GM21390 (cell line): Measurements from ENCODE around the gene ARL17A.
"Not testable (repeated sequence)": the region's sequence is repeated elsewhere in the genome, so short reads cannot be mapped to it uniquely, and the experiment has no call there.

Source experiments
- ATAC-seq: cut with Tn5 transposase; IDR thresholded peaks from one replicate; pipeline ENCODE4 v1.9.1; 2021; ENCODE audit not compliant: unreplicated experiment

The ARL17A gene

DNA sequence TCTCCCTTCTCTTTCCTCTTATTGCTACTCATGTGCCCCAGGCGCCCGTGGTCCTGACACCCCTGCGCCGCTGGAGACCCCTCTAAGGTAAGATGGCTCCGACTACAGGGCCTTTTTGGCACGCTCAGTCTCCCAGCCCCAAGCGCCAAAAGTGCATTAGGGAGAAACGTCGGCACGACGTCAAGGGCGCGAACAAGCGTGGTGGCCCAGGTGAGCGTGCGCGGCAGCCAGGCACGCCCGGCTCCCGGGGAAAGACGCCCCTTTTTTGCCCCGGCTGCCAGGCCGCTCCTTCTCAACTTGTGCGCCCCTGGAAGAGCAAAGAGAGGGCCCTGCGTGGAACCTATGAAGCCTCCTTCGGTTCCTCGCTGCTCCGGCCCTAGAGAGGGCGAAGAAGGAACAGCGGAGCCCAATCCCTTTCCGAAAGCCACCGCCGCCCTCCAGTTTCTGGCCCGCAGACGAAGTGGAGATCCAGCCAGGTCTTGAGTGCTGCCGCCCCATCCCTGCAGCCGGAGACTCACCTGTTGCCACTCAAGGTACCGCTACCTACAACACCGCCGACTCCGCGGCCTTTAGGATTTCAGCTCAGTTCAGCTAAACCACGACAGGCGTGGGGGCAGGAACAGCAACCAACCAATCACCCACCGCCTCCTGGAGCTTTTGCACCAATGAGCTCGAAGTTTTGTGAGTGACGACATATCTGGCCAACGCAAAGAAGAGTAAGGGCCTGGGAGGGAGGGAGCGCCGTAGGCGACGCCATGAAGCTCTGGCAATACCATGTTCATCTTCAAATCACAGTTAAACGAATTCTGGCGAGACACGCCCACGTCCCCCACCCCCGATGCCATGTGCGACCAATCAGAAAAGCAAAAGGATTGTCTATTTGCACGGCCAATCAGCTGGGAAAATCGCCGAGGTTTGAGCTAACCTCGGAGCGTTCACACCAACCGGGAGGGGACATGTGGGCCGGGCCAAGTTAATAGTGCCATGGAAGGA lies at the start of gene ARL17A:
Gene ARL17A (minus strand): TSS at position 609 of the 993 bp plus-strand sequence. CDS start 3,369 bp downstream, outside the sequence.
- ATAC-seq, result peak; percentile 85

DNA sequence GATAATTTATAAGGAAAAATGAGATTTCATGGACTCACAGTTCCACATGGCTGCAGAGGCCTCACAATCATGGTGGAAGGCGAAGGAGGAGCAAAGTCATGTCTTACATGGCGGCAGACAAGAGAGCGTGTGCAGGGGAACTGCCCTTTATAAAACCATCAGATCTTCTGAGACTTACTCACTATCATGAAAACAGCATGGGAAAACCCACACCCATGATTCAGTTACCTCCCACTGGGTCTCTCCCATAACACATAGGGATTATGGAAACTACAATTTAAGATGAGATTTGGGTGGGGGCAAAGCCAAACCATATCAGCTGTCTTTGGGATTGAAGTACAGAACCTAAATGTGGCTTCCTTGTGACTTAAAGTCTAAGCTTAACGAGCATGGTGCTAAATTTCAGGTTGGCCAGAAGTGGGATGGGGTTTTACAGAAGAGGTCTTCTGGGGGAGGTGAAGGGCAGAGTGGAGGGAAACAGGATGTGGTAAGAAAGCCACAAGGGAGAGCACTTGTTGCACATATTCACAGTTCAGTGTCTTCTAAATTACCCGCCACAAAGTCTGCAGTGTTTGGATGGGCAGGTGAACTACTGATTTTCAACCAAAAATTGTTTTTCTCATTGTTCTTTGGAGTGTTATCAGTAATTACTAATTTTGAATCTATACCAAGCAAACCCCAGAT lies 49.4 kb upstream of the ARL17A start:
- ATAC-seq, result not testable (repeated sequence)

DNA sequence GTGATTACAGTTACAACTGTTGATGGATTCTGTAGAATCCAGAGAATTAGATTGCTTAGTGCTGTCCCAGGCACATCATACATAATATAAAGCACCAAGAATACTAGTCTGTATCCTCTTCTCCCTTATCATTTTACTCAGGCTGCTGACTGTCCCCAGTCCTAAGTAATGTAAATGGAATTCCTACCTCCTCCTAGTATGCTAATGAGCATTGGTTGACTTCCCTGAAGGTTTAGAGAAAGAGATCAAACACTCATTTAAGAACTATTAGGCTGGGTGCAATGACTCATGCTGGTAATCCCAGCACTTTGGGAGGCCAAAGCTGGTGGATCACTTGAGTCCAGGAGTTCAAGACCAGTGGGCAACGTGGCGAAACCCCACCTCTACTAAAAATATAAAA lies 48.0 kb upstream of the ARL17A start:
- not testable (repeated sequence) for ATAC-seq

DNA sequence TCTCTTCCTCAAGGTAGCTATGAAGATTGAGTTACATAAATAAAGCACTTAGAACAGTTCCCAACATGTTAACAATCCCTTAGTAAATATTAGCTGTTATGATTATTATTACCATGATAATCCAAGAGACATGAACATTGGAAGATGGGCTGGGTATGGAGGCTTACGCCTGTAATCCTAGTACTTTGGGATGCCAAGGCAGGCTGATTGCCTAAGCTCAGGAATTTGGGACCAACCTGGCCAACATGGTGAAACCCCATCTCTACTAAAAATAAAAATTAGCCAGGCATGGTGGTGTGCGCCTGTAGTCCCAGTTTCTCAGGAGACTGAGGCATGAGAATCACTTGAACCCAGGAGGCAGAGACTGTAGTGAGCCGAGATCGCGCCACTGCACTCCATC lies 45.2 kb upstream of the ARL17A start:
- ATAC-seq, result not testable (repeated sequence)

- ATAC-seq, result not testable (repeated sequence)
These were observed 44.3 kb upstream of the ARL17A start for GRCh38 chr17:46623790-46624189.

GRCh38 chr17:46618975-46619374 lies 39.5 kb upstream of the ARL17A start:
- not testable (repeated sequence) for ATAC-seq

DNA sequence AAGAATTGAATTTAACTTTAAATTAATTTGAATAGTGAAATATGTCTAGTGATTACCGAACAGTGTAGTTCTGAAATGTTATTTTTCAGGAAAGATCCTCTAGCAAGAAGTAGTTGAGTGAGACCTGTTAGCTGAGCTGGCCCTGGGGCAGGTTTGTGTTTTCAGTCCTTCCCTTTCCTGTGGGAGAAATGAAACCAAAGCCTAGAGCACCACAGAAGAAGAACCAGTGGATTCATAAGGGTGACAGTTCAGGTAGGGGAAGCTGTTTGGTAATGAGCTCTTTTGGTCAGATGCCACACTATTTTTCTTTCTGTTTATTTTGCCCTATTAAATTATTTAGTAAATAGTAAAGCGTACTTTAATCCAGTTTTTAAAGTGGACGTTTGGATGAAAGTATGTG lies 37.6 kb upstream of the ARL17A start:
- ATAC-seq, result not testable (repeated sequence)

DNA sequence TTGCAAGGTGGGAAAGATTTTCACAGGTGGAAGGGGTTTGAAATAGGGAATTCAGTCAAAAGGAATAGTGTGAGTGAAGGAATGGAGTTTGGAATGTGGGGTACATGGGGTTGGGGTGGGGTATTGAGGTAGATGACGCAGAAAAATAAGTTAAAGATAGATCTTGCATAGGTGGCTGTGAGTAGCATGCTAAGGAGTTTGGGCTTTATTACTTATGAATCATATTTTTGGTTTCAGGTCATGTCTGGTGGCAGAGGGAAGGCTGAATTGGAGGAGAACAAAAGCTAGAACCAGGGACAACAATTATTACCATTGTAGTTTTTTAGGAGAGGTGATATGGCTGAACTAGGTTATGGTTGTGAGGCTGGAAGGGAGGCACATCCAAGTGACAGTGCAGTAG lies 34.4 kb upstream of the ARL17A start:
- ATAC-seq, result not testable (repeated sequence)

DNA sequence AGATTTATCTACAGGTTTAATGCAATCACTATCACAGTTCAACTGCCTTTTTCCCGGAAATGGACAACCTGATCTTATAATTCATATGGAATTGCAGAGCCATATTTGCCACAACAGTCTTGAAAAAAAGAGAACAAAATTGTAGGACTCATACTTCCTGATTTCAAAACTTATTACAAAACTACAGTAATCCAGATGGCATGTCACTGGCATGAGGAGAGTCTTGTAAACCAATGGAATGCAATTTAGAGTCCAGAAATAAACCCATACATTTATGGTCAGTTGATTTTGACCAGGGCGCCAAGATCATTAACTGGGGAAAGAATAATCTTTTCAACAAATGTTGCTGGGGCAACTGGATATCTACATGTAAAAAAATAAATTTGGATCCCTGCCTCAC lies 31.8 kb upstream of the ARL17A start:
- not testable (repeated sequence) for ATAC-seq

- not testable (repeated sequence) for ATAC-seq
These were observed 23.6 kb upstream of the ARL17A start for GRCh38 chr17:46603125-46603524.

GRCh38 chr17:46600767-46601166 lies 21.3 kb upstream of the ARL17A start:
- not testable (repeated sequence) for ATAC-seq

DNA sequence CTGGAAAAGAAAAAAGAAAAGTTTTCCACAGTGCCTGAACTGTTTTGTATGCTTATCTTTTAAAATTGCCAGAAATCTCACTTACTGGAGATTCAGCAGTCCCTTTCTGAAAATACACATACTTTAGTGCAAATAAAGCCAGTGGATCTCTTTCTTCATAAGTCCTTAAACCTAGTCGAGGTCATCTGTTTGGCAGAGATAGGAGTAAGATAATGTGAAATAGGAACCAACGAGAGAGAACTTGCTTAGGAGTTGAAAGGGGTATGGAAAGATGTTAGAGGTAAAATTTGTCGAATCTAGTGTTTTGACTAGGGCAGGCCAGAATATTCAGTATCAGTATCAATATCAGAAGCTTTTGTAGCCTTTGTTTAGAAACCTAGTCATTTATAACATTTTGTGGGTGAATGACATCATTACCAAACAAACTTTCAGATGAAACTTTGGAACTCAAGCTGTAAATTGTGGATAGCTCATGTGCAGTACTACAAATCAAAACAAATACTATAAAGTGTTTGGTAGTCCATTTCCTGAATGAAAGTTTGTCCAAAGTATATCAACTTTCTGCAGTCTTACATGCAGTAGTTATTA lies 18.9 kb upstream of the ARL17A start:
- not testable (repeated sequence) for ATAC-seq

DNA sequence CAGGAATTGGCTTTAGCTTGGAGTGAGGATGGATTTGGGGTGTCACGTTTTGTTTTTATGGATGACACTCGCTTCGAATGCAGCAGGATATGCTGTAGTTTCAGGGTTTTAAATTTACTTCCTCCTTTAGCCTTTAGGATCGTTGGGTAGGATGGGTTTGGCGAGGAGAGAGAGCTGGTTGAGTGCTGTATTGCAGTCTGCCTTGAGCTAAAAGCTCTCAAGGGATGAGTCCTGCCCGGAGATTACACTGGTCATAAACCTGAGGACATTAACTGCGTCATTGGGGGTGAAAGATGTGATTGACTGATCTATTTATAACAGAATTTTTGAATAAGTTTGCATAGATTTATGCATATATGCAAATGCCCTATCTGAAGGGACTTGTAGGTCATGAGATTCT lies 11.8 kb upstream of the ARL17A start:
- ATAC-seq, result not testable (repeated sequence)

DNA sequence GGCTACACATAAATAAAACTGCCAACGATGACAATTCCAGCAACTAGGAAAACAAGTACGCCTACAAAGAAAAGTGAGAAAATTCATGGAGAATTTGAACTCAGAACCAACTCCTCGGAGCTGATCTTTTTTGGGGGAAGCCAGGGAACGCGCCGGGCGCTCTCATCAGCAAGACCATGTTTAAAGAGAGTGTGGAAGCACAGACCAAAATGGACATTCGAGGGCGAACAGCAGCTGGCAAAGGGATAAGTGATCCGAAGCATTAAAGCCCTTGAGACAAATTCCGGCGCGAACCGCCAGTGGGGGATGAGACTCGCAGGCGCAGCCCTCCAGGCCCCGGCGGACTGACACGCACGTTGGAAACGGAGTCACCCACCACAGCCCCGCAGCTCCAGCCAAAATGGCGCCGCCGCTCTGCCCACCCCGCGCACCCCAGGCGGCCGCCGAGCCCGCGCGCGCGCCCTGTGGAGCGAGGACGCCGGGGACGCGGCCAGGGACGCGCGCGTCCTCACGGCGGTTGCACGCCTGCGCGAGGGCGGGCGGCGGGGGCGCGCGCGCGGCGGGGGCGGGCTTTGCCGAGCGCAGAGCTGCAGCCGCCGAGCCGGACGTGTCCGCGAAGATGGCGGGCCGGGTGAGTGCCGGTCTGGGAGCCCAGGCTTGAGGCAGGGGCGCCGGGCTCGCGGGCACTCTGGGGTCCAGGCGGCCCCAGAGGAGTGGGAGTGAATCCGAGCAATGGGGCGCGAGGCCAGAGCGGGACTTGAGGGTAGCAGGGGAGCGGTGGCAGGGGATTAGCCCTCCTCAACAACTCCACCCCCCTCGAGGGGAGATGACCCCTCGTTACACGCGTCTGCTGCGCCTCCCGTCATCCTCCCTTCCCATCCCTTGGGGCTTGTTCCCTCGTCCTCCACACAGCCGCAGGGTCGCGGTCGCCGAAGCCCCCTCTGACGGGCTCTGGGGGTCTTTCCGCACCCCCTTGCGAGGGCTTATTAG lies 11.0 kb upstream of the ARL17A start, which contains the start of gene NSF:
Gene NSF (plus strand): TSS at position 513 of the 990 bp plus-strand sequence. CDS start 107 bp downstream, at position 620.
- ATAC-seq, result peak; percentile 66

GRCh38 chr17:46585444-46585843 lies 6.0 kb upstream of the ARL17A start:
- not testable (repeated sequence) for ATAC-seq

- not testable (repeated sequence) for ATAC-seq
These were observed 591 bp upstream of the ARL17A start for GRCh38 chr17:46580082-46580481.

GRCh38 chr17:46571796-46572195 lies 7.7 kb downstream of the ARL17A start:
- not testable (repeated sequence) for ATAC-seq

DNA sequence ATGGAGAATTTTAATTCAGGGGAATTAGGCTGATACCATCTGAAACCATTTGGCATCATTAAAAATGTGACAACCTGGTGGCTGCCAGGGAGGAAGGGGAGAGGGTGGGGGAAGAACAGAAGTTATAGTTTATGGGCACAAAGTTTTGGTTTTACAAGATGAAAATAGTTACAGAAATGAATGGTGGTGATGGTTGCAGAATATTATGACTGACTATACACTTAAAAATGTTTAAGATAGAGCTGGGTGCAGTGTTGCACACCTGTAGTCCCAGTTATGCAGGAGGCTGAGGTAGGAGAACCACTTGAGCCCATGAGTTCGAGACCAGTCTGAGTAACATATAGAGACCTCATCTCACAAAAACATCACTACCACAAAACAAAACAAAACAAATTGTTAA lies 12.5 kb downstream of the ARL17A start:
- ATAC-seq, result not testable (repeated sequence)

DNA sequence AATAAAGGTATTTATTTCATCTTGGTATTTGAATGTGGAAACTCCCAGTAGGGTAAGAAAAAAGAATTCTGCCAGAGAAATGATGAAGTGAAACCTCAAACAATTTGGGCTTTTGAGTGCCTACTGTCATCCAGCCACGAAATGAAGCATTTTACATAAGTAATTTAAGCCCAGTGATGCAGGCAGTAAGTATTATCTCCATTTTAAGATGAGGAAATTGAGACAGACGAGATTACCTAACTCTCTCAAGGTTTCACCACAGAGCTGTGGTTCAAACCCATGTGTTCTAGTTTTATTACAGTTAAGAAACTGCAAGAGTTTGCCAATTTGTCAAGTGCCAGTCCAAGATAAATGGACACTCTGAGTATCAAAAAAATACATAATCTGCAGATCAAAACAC lies 13.2 kb downstream of the ARL17A start:
- ATAC-seq, result not testable (repeated sequence)

DNA sequence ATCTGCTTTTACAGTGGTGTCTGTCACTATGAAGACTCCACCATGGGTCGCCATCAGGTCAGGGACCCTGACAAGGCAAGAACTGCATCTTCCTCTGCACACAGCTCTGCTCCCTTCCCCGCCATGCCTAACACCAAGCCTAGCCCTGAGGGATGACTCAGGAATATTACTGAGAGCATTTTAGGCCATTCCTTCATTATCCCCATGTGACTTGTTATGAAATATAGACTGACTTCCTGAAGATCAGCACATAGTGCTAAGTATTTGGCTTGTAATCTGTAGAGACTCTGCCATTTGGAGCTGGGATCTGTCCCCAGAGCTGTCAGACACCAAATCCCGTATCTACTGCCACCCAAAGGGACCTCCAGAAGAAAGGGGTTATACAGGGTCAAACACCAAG lies 19.4 kb downstream of the ARL17A start:
- not testable (repeated sequence) for ATAC-seq
